Spleen (tissue), 7 donors: ENCODE data around the gene TSHZ2.

ENCODE experiments used
- CTCF ChIP-seq, 11 experiments: fragments of 200-600 bp in 7 of 11; fragments of 450-650 bp in 4 of 11; sonication (generic) in 4 of 11; IDR thresholded peaks in 8 of 11; conservative IDR thresholded peaks in 3 of 11; 1 replicate in 7 of 11; 2 replicates in 4 of 11; pipeline versions ENCODE4 v1.4.0 to v1.8.0; 2016 to 2021; ENCODE audit warnings: antibody characterized with exemption in 11 of 11, inconsistent platforms in 4 of 11, mild to moderate bottlenecking in 1 of 11
- POLR2A ChIP-seq, 3 donors: fragments of 450-650 bp; IDR thresholded peaks; one replicate each; pipeline ENCODE4 v1.5.1; 2017; ENCODE audit warnings: antibody characterized with exemption in 3 of 3, mild to moderate bottlenecking in 1 of 3
- donor health status: DM: no; HTN: no; CAD: no; lungs with moderate emphysema.
- donor health status: DM: no; HTN: no; CAD: no.
- donor health status: DM: no; HTN: no; CAD: no.

GRCh38 chr20:53342429-53342828, 370.3 kb downstream of the TSHZ2 start:
- no peak for TF ChIP-seq CTCF (IDR thresholded peaks at IDR 0.05 in 8 of 11, conservative IDR thresholded peaks at IDR 0.05 in 3 of 11)
- no peak for TF ChIP-seq POLR2A (IDR thresholded peaks at IDR 0.05)
